Activated CD8-positive, alpha-beta memory T cell treated with anti-CD3 and anti-CD28 coated beads for 24 hours (primary cell): ENCODE results near the gene CABP1.
"Not testable (repeated sequence)": the region's sequence is repeated elsewhere in the genome, so short reads cannot be mapped to it uniquely, and the experiment has no call there.

Experiments
- DNase-seq: peaks from one replicate; pipeline ENCODE4 v3.0.0-alpha.2; 2020

Gene CABP1

GRCh38 chr12:120639771-120640721 is at the start of gene CABP1:
Gene CABP1 (plus strand): TSS chr12:120640626. CDS start chr12:120640686, 60 bp downstream.
- peak; percentile 90 for DNase-seq

GRCh38 chr12:120590741-120591407 is 49.6 kb upstream of the CABP1 start:
- DNase-seq = no peak

GRCh38 chr12:120592121-120593049 is 48.0 kb upstream of the CABP1 start:
- DNase-seq = no peak

- DNase-seq = no peak
Observed at GRCh38 chr12:120596901-120597300, 43.5 kb upstream of the CABP1 start.

- no peak for DNase-seq
Observed at GRCh38 chr12:120597861-120598260, 42.6 kb upstream of the CABP1 start.

DNA sequence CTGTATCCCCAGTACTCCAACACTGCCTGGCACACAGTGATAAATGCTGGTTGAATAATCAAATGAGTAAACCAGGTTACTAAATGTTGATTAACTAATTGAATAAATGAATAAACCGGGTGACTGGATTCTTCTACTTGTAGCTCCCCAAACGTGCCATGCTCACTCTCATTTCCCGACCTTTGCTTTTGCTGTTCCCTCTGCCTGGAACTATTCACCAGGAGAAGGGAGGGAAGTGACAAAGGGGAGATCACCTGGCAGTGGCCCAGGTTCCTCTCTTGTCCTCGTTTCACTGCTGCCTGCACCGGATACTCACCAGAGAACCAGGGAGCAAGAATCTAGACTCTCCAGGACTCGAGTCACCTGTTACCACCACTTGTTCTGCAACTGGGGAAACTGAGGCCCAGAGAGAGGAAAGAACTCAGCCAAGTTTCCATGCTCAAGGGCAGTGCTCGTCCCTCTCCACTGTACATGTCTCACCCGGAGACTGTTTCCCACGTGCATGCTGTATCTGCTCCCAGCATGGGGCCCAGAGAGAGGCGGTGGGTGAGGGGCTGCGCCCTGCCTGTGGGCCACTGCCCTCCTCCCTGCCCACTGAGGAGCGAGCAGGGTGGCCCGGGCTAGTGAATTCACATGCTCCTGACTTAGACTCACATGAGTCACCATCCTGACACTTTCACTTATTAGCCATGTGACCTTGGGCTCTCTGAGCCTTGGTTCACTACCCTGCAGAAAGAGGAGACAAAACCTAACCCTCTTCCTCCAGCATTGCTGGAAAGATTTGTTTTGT is 41.6 kb upstream of the CABP1 start:
- DNase-seq = no peak

DNA sequence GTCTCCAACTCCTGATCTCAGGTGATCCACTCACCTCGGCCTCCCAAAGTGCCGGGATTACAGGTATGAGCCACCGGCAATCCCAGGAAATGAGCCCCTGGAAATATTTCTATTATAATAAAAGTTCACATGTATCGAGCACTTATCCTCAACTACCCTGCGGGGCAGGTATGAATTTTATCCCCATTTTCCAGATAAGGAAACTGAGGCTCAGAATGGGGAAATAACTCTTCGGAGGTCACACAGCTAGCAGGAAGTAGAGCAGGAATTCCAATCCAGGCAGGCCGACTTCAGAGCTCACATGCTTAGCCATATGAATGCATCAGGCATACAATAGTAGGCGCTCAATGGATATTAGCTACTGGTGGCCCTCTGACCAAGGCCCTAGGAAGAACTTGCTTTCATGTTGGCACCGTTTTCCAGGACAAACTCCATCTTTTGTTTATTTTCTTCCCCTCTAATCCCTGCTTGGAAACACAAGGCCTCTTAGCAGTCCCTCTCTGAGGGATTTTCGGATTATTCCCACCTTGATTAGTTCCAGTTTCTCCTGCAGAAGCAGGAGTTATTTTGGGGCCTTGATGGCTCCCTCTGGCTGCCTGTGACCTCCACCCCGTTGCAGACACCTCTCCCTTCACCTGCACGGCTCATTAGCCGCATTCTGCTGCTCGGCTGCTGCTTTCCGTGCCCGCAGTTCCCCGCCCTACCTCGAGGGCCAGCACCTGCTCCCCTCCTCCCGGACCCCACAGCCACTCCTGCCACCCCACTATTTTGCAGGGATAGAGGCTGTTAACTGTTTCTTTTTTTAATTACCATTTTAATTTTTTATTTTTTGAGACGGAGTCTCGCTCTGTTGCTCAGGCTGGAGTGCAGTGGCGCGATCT is 40.5 kb upstream of the CABP1 start:
- no peak for DNase-seq

DNA sequence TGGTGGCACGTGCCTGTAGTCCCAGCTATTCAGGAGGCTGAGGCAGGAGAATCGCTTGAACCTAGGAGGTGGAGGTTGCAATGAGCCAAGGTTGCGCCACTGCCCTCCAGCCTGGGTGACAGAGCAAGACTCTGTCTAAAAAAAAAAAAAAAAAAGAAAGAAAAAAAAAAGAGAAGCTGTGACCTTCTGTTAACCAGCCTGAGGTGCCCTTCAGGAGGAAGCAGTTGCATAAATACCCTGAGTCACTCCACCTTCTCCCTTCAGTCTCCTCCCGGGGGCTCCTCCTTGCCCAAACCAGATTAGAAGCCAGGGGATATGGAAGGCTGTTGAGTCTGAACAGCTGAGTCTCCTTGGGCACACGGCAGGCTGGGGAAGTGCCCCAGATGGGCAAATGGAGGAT is 38.0 kb upstream of the CABP1 start:
- not testable (repeated sequence) for DNase-seq

- DNase-seq = no peak
Observed at GRCh38 chr12:120610560-120610959, 29.9 kb upstream of the CABP1 start.

- not testable (repeated sequence) for DNase-seq
Observed at GRCh38 chr12:120611534-120611933, 28.9 kb upstream of the CABP1 start.

GRCh38 chr12:120614848-120615247 is 25.6 kb upstream of the CABP1 start:
- DNase-seq = no peak

DNA sequence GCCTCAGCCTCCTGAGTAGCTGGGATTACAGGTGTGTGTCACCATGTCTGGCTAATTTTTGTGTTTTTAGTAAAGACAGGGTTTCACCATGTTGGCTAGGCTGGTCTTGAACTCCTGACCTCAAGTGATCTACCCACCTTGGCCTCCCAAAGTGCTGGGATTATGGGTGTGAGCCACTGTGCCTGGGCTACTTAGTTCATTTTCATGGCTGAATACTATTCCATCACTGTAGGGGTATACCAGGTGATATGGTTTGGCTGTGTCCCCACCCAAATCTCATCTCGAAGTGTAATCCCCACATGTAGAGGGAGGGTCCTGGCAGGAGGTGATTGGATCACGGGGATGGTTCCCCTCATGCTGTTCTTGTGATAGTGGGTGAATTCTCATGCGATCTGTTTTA is 23.2 kb upstream of the CABP1 start:
- DNase-seq = not testable (repeated sequence)

GRCh38 chr12:120617767-120618166 is 22.7 kb upstream of the CABP1 start:
- not testable (repeated sequence) for DNase-seq

DNA sequence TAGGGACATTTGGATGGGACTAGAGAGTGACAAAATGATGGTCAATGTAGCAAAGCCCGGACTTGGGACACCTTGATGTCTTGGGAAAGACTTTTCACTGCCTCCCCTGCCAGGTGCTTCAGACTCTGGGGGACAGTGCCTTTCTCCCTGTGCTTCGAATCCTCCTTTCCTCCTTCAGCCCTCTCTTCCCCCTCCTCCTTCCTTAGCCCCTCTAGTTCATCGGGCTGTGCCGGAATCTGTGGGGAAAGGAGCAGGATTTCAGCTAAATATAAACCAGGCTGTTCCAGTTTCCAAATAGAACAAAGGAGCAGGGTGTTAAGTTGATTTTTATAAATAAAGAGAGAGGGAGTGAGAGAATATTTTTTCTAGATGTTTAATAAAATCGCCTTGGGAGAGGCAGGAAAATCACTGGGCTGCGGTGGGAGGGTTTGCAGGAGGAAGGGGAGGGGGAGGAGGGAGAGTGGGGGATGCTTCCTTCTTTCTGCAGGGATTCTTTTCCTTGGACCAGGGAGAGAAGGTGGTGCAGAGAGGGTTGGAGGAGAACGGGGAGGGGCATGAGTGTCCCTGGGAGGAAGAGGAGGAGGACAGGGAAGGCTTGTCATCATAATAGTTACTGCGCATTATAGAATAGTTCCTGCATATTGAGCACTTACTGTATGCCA is 21.3 kb upstream of the CABP1 start:
- DNase-seq = no peak

GRCh38 chr12:120620624-120621023 is 19.8 kb upstream of the CABP1 start:
- no peak for DNase-seq

DNA sequence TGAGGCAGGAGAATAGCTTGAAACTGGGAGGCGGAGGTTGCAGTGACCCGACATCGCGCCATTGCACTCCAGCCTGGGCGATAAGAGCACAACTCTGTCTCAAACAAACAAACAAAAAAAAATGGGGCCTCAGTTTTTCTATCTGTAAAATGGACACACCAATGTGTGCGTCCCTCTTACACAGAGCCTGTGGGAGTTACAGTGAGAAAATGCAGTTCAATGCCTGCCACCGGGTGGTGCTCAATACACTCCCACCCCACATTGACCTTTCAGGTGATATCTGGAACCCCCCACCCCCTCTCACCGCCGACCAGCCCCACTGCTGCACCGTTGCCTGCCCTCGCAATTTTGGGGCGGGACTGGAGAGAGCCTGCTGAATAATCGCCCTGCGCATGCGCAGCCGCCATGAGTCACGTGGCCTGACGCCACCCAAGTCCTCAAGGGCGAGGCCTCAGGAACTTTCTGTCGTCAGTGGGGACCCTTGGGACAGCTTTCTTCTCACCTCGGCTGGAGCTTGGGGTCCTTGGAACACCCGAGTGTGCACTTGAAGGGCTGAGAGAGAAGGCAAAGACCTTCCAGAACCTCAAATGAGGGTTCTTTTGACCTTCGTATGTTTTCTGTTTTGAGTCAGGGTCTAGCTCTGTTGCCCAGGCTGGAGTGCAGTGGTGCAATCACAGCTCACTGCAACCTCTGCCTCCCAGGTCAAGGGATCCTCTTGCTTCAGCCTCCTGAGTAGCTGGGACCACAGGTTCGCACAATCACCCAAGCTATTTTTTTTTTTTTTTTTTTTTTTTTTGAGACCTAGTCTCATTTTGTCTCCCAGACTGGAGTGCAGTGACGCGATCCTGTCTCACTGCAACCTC is 14.6 kb upstream of the CABP1 start:
- DNase-seq = peak; percentile 62

- DNase-seq = no peak
Observed at GRCh38 chr12:120628919-120629318, 11.5 kb upstream of the CABP1 start.

GRCh38 chr12:120630104-120630892 is 10.1 kb upstream of the CABP1 start:
- no peak for DNase-seq

DNA sequence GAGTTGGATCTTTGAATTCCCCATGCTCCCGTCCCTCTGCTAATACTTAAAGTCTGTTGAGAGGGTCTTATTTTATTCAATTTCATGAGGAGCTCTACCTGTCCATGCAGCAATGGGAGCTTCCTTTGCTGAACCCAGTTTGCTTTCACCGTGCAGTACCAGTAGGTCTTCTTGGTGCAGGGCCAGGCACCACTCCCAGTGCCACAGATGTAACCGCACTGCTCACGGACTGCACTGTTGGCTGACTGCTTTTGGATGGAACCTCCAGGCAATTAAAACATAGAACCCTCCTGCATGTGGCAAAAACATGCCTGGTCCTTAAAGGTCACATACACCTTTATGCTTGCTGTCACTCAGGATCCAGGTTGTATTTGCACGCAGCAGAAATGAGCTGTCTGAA is 9.3 kb upstream of the CABP1 start:
- no peak for DNase-seq
